GM23338 (cell line): ENCODE data around the gene MTHFD1L. TPM values are rescaled to one million over a fixed set of nuclear protein-coding genes. Genes with fewer than 3 reads are reported as not detected.

ENCODE experiments used
- ATAC-seq: fragments of 200-7000 bp; cut with Tn5 transposase; 3 replicates; pipeline ENCODE4 v1.9.1; 2020
- DNase-seq: peaks from one replicate; pipeline ENCODE4 v3.0.0-alpha.2; 2015; ENCODE audit warnings: low spot score
- H2AFZ ChIP-seq: fragments of 200-600 bp; sonication (generic); 2 replicates; pipeline ENCODE4 v1.8.0; 2016; ENCODE audit warnings: antibody characterized with exemption, mild to moderate bottlenecking, moderate library complexity
- H3F3A ChIP-seq: fragments of 200-600 bp; sonication (generic); replicated peaks from 2 replicates; pipeline ENCODE4 v1.8.0; 2017; ENCODE audit warnings: antibody characterized with exemption, mixed run types, low read depth
- H3K27ac ChIP-seq: fragments of 200-600 bp; sonication (generic); 2 replicates; pipeline ENCODE4 v1.6.1; 2016; ENCODE audit warnings: low read depth
- H3K27me3 ChIP-seq: fragments of 200-600 bp; sonication (generic); 2 replicates; pipeline ENCODE4 v1.8.0; 2016; ENCODE audit warnings: mild to moderate bottlenecking, mixed run types, moderate library complexity; ENCODE audit not compliant: insufficient read depth
- H3K36me3 ChIP-seq: fragments of 200-600 bp; sonication (generic); 2 replicates; pipeline ENCODE4 v1.8.0; 2016; ENCODE audit warnings: mild to moderate bottlenecking; ENCODE audit not compliant: insufficient read depth
- H3K4me1 ChIP-seq: fragments of 200-600 bp; sonication (generic); 2 replicates; pipeline ENCODE4 v1.8.0; 2016; ENCODE audit warnings: mild to moderate bottlenecking, moderate library complexity; ENCODE audit not compliant: insufficient read depth
- H3K4me2 ChIP-seq: fragments of 200-600 bp; sonication (generic); 2 replicates; pipeline ENCODE4 v1.7.1; 2017; ENCODE audit warnings: mixed run types
- H3K4me3 ChIP-seq: fragments of 200-600 bp; sonication (generic); 2 replicates; pipeline ENCODE4 v1.6.1; 2016; ENCODE audit warnings: mixed run types
- H3K79me2 ChIP-seq: fragments of 200-600 bp; sonication (generic); replicated peaks from 2 replicates; pipeline ENCODE4 v1.8.0; 2017; ENCODE audit warnings: mild to moderate bottlenecking; ENCODE audit not compliant: insufficient read depth
- H3K9me2 ChIP-seq: fragments of 200-600 bp; sonication (generic); 2 replicates; pipeline ENCODE4 v1.8.0; 2017; ENCODE audit not compliant: insufficient read depth
- H4K20me1 ChIP-seq: fragments of 200-600 bp; sonication (generic); replicated peaks from 2 replicates; pipeline ENCODE4 v1.8.0; 2017; ENCODE audit warnings: mild to moderate bottlenecking; ENCODE audit not compliant: insufficient read depth
- H3K27ac Mint-ChIP-seq: 2 replicates; pipeline ENCODE4 v1.8.0; 2020; ENCODE audit warnings: inconsistent platforms, mild to moderate bottlenecking, moderate library complexity, mixed read lengths
- H3K27me3 Mint-ChIP-seq: 3 replicates; pipeline ENCODE4 v1.8.0; 2022; ENCODE audit warnings: low read depth, mild to moderate bottlenecking, moderate library complexity, mixed read lengths, inconsistent platforms; ENCODE audit not compliant: insufficient read depth, poor library complexity
- H3K36me3 Mint-ChIP-seq: 3 replicates; pipeline ENCODE4 v1.8.0; 2021; ENCODE audit warnings: low read depth, mild to moderate bottlenecking, inconsistent platforms, moderate library complexity, mixed read lengths
- H3K4me1 Mint-ChIP-seq: 3 replicates; pipeline ENCODE4 v1.8.0; 2020; ENCODE audit warnings: mild to moderate bottlenecking, inconsistent platforms, mixed read lengths
- H3K4me3 Mint-ChIP-seq: 3 replicates; pipeline ENCODE4 v1.8.0; 2021; ENCODE audit warnings: moderate library complexity, mild to moderate bottlenecking, inconsistent platforms, mixed read lengths
- H3K9me3 Mint-ChIP-seq: 3 replicates; pipeline ENCODE4 v1.8.0; 2020; ENCODE audit warnings: moderate library complexity, mild to moderate bottlenecking, inconsistent platforms, mixed read lengths
- CREB1 ChIP-seq: fragments of 250-450 bp; sonication (Bioruptor Pico); IDR thresholded peaks from 2 replicates; pipeline ENCODE4 v1.5.0; 2020; ENCODE audit warnings: low read depth, mild to moderate bottlenecking, moderate library complexity
- EZH2 ChIP-seq: fragments of 200-600 bp; sonication (generic); IDR thresholded peaks from one replicate; pipeline ENCODE4 v1.8.0; 2017; ENCODE audit warnings: antibody characterized with exemption, mild to moderate bottlenecking, low read depth; ENCODE audit not compliant: unreplicated experiment
- EZH2phosphoT487 ChIP-seq: fragments of 200-600 bp; sonication (generic); IDR thresholded peaks from one replicate; pipeline ENCODE4 v1.8.1; 2018; ENCODE audit warnings: antibody characterized with exemption; ENCODE audit not compliant: unreplicated experiment
- JUNB ChIP-seq: IDR thresholded peaks from one replicate; pipeline ENCODE4 v1.6.1; 2016; ENCODE audit warnings: antibody characterized with exemption; ENCODE audit not compliant: unreplicated experiment
- NANOG ChIP-seq: IDR thresholded peaks from 2 replicates; pipeline ENCODE4 v1.6.1; 2016; ENCODE audit warnings: antibody characterized with exemption, borderline replicate concordance
- STAT1 ChIP-seq: IDR thresholded peaks from one replicate; pipeline ENCODE4 v1.6.1; 2016; ENCODE audit warnings: antibody characterized with exemption; ENCODE audit not compliant: unreplicated experiment
- ZNF331 ChIP-seq: fragments of 250-450 bp; sonication (Bioruptor Pico); IDR thresholded peaks from 2 replicates; pipeline ENCODE4 v1.5.0; 2020; ENCODE audit warnings: low read depth, mild to moderate bottlenecking, moderate library complexity
- polyA plus RNA-seq: library from polyadenylated mRNA; unstranded; fragments of >200 nt; fragmentation: Nextera tagmentation; extraction: Ambion mirVana; gene quantifications from 2 replicates; pipeline ENCODE4 v1.2.1, GENCODE V29; 2016
- total RNA-seq: library from RNA; depleted of rRNA; stranded (reverse); fragments of >200 nt; shearing (Covaris generic); gene quantifications from 2 replicates; pipeline ENCODE4 v1.2.3, GENCODE V29; 2014
- TF ChIP-seq, protein P1 (sequence below), 2 experiments: fragments of 200-600 bp in 1 of 2; sonication (generic) in 1 of 2; conservative IDR thresholded peaks; 2 replicates each; pipeline versions ENCODE4 v1.5.1 to v1.6.1; 2016 to 2017; ENCODE audit warnings: antibody characterized with exemption in 2 of 2, low read depth in 2 of 2, mild to moderate bottlenecking in 2 of 2, moderate library complexity in 1 of 2
- TF ChIP-seq, protein P2 (sequence below): IDR thresholded peaks from one replicate; pipeline ENCODE4 v1.6.1; 2018; ENCODE audit warnings: antibody characterized with exemption; ENCODE audit not compliant: unreplicated experiment
- TF ChIP-seq, protein P3 (sequence below): fragments of 250-450 bp; sonication (Bioruptor Pico); IDR thresholded peaks from 2 replicates; pipeline ENCODE4 v1.5.0; 2020; ENCODE audit warnings: mild to moderate bottlenecking, moderate library complexity

The MTHFD1L gene
- total and polyA plus RNA-seq, 2 experiments from 2014 or later, result 53.2 to 66.8 TPM

DNA sequence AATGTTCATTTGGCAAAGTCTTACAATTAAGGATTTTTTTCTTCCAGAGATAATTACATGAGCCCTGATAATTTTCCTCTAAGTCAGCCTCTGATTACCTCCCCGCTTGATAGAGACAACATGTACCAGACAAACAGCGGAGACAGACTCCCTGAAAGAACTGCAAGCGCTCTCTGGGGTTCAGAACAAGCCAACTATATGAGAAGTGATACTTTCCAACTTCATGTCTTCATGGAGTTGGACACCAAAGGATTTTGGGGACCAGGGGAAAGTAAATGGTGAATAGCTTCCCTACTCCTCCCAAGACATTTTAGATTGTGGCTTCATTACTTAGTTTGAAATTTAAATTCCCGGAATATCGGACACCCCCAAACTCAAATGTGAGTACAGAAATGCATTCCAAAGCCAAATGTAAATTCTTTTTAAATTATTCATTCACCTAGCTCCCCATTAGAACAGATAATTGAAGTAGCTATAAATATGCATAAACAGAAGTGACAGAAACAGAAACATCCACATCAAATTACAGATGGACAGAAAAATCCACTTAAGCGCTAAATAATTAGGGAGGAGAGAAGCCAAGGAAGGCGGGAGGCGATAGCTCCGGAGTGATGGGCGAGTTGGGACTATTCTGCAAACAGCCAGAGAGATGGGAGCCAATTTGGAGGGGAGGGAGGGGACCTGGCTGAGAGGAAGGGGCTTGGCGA is 244.5 kb downstream of the MTHFD1L start (continued):
- TF ChIP-seq, protein P1, sequence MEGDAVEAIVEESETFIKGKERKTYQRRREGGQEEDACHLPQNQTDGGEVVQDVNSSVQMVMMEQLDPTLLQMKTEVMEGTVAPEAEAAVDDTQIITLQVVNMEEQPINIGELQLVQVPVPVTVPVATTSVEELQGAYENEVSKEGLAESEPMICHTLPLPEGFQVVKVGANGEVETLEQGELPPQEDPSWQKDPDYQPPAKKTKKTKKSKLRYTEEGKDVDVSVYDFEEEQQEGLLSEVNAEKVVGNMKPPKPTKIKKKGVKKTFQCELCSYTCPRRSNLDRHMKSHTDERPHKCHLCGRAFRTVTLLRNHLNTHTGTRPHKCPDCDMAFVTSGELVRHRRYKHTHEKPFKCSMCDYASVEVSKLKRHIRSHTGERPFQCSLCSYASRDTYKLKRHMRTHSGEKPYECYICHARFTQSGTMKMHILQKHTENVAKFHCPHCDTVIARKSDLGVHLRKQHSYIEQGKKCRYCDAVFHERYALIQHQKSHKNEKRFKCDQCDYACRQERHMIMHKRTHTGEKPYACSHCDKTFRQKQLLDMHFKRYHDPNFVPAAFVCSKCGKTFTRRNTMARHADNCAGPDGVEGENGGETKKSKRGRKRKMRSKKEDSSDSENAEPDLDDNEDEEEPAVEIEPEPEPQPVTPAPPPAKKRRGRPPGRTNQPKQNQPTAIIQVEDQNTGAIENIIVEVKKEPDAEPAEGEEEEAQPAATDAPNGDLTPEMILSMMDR (conservative IDR thresholded peaks at IDR 0.05; ENCODE audit: low read depth in 2 of 2), result no peak

DNA sequence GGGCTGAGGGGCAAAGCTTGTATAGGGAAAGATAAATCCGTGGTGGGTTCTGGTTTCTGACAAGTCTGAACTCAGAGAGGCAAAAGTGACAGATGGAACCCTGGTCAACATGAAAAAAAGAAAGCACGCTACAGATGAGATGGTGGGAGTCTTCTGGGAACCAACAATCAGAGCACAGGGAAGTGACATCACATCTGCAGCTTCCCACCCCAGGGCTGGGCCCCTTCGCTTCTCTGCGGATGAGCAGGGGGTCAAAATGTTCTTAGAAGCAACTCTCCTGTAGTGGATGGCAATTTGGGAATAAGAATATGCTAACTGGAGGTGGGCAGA is 245.0 kb downstream of the MTHFD1L start:
- Histone ChIP-seq H3K4me3 (no peak overlapping the region), H3K27me3 (no peaks in the 10 kb centered on the region), H3K4me2 (no peak overlapping the region), H3K36me3 (no peaks in the 10 kb centered on the region), H3K27ac (peak overlapping the region; percentile 32; the same call in 1 of the 2 replicates), H2AFZ (no peak overlapping the region), H3K9me2 (no peaks in the 10 kb centered on the region), H3K79me2 (no peaks in the 10 kb centered on the region), H3K4me1 (peaks cover 14% of the 10 kb centered on the region), H4K20me1 (no peaks in the 10 kb centered on the region), H3F3A (0 out of 2 replicates have a peak, but pooled peaks cover 2% of the 10 kb centered on the region)
- ATAC-seq (no peak), DNase-seq (no peak)
- H3K27me3 Mint-ChIP-seq, result peaks cover 7% of the 10 kb centered on the region
- H3K9me3 Mint-ChIP-seq, result no peaks in the 10 kb centered on the region
- H3K4me3 Mint-ChIP-seq, result no peak overlapping the region
- no peak overlapping the region for H3K27ac Mint-ChIP-seq
- no peaks in the 10 kb centered on the region for H3K36me3 Mint-ChIP-seq
- peaks cover 10% of the 10 kb centered on the region; the same call in 2 of the 3 replicates for H3K4me1 Mint-ChIP-seq
- TF ChIP-seq, protein P1 (conservative IDR thresholded peaks at IDR 0.05; ENCODE audit: low read depth in 2 of 2), result no peak
- TF ChIP-seq CREB1 (CRISPR knock-in tag), result no peak
- TF ChIP-seq EZH2phosphoT487, result no peak
- no peak for TF ChIP-seq NANOG
- TF ChIP-seq, protein P2, sequence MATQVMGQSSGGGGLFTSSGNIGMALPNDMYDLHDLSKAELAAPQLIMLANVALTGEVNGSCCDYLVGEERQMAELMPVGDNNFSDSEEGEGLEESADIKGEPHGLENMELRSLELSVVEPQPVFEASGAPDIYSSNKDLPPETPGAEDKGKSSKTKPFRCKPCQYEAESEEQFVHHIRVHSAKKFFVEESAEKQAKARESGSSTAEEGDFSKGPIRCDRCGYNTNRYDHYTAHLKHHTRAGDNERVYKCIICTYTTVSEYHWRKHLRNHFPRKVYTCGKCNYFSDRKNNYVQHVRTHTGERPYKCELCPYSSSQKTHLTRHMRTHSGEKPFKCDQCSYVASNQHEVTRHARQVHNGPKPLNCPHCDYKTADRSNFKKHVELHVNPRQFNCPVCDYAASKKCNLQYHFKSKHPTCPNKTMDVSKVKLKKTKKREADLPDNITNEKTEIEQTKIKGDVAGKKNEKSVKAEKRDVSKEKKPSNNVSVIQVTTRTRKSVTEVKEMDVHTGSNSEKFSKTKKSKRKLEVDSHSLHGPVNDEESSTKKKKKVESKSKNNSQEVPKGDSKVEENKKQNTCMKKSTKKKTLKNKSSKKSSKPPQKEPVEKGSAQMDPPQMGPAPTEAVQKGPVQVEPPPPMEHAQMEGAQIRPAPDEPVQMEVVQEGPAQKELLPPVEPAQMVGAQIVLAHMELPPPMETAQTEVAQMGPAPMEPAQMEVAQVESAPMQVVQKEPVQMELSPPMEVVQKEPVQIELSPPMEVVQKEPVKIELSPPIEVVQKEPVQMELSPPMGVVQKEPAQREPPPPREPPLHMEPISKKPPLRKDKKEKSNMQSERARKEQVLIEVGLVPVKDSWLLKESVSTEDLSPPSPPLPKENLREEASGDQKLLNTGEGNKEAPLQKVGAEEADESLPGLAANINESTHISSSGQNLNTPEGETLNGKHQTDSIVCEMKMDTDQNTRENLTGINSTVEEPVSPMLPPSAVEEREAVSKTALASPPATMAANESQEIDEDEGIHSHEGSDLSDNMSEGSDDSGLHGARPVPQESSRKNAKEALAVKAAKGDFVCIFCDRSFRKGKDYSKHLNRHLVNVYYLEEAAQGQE, result no peak
- no peak for TF ChIP-seq EZH2
- TF ChIP-seq STAT1, result no peak
- no peak for TF ChIP-seq JUNB
- TF ChIP-seq, protein P3, sequence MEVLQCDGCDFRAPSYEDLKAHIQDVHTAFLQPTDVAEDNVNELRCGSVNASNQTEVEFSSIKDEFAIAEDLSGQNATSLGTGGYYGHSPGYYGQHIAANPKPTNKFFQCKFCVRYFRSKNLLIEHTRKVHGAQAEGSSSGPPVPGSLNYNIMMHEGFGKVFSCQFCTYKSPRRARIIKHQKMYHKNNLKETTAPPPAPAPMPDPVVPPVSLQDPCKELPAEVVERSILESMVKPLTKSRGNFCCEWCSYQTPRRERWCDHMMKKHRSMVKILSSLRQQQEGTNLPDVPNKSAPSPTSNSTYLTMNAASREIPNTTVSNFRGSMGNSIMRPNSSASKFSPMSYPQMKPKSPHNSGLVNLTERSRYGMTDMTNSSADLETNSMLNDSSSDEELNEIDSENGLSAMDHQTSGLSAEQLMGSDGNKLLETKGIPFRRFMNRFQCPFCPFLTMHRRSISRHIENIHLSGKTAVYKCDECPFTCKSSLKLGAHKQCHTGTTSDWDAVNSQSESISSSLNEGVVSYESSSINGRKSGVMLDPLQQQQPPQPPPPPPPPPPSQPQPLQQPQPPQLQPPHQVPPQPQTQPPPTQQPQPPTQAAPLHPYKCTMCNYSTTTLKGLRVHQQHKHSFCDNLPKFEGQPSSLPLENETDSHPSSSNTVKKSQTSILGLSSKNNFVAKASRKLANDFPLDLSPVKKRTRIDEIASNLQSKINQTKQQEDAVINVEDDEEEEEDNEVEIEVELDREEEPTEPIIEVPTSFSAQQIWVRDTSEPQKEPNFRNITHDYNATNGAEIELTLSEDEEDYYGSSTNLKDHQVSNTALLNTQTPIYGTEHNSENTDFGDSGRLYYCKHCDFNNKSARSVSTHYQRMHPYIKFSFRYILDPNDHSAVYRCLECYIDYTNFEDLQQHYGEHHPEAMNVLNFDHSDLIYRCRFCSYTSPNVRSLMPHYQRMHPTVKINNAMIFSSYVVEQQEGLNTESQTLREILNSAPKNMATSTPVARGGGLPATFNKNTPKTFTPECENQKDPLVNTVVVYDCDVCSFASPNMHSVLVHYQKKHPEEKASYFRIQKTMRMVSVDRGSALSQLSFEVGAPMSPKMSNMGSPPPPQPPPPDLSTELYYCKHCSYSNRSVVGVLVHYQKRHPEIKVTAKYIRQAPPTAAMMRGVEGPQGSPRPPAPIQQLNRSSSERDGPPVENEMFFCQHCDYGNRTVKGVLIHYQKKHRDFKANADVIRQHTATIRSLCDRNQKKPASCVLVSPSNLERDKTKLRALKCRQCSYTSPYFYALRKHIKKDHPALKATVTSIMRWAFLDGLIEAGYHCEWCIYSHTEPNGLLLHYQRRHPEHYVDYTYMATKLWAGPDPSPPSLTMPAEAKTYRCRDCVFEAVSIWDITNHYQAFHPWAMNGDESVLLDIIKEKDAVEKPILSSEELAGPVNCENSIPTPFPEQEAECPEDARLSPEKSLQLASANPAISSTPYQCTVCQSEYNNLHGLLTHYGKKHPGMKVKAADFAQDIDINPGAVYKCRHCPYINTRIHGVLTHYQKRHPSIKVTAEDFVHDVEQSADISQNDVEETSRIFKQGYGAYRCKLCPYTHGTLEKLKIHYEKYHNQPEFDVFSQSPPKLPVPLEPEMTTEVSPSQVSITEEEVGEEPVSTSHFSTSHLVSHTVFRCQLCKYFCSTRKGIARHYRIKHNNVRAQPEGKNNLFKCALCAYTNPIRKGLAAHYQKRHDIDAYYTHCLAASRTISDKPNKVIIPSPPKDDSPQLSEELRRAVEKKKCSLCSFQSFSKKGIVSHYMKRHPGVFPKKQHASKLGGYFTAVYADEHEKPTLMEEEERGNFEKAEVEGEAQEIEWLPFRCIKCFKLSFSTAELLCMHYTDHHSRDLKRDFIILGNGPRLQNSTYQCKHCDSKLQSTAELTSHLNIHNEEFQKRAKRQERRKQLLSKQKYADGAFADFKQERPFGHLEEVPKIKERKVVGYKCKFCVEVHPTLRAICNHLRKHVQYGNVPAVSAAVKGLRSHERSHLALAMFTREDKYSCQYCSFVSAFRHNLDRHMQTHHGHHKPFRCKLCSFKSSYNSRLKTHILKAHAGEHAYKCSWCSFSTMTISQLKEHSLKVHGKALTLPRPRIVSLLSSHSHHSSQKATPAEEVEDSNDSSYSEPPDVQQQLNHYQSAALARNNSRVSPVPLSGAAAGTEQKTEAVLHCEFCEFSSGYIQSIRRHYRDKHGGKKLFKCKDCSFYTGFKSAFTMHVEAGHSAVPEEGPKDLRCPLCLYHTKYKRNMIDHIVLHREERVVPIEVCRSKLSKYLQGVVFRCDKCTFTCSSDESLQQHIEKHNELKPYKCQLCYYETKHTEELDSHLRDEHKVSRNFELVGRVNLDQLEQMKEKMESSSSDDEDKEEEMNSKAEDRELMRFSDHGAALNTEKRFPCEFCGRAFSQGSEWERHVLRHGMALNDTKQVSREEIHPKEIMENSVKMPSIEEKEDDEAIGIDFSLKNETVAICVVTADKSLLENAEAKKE, result no peak
- TF ChIP-seq ZNF331 (CRISPR knock-in tag), result no peak
